CD4-positive, CD25-positive, alpha-beta regulatory T cell (primary cell): ENCODE results near the gene KCNQ1. TPM values are rescaled to one million over a fixed set of nuclear protein-coding genes. Genes with fewer than 3 reads are reported as not detected.

Source experiments
- ATAC-seq, 2 donors: fragments of 150-1000 bp; cut with Tn5 transposase; one replicate each; pipeline ENCODE4 v1.10.0; 2021; ENCODE audit warnings: low read depth in 2 of 2, moderate number of reproducible peaks in 2 of 2, moderate library complexity in 1 of 2
- DNase-seq, 3 donors: peaks; one replicate each; pipeline versions ENCODE4 v3.0.0 to v3.0.0-alpha.2; 2012 to 2022; ENCODE audit warnings: mixed read lengths in 1 of 3
- H3K27ac ChIP-seq: one replicate; pipeline ENCODE4 v1.7.0; 2013; ENCODE audit warnings: mild to moderate bottlenecking, low read length; ENCODE audit not compliant: insufficient read depth, poor library complexity, severe bottlenecking
- H3K27me3 ChIP-seq: one replicate; pipeline ENCODE4 v1.7.0; 2013; ENCODE audit warnings: low read length; ENCODE audit not compliant: control insufficient read depth, insufficient read depth
- H3K36me3 ChIP-seq: one replicate; pipeline ENCODE4 v1.7.0; 2013; ENCODE audit warnings: mild to moderate bottlenecking, low read length, moderate library complexity; ENCODE audit not compliant: control insufficient read depth, insufficient read depth
- H3K4me1 ChIP-seq: 2 replicates; pipeline ENCODE4 v1.7.0; 2013; ENCODE audit warnings: mild to moderate bottlenecking, low read length; ENCODE audit not compliant: insufficient read depth, control insufficient read depth, poor library complexity, severe bottlenecking
- H3K4me3 ChIP-seq: one replicate; pipeline ENCODE4 v1.7.0; 2013; ENCODE audit warnings: low read depth, mild to moderate bottlenecking, low read length, moderate library complexity
- H3K9me3 ChIP-seq, 2 experiments: 1 replicate in 1 of 2; 2 replicates in 1 of 2; pipeline ENCODE4 v1.7.0; 2013; ENCODE audit warnings: low read length in 2 of 2, mild to moderate bottlenecking in 1 of 2, moderate library complexity in 1 of 2; ENCODE audit not compliant: control insufficient read depth in 2 of 2
- H3K27ac Mint-ChIP-seq, 3 donors: one replicate each; pipeline ENCODE4 v1.8.0; 2020 to 2022; ENCODE audit warnings: mild to moderate bottlenecking in 3 of 3, mixed read lengths in 3 of 3, moderate library complexity in 2 of 3
- H3K27me3 Mint-ChIP-seq: one replicate; pipeline ENCODE4 v1.8.0; 2022; ENCODE audit warnings: mild to moderate bottlenecking, mixed read lengths
- H3K36me3 Mint-ChIP-seq: one replicate; pipeline ENCODE4 v1.8.0; 2020; ENCODE audit warnings: mixed read lengths
- H3K4me1 Mint-ChIP-seq, 4 donors: one replicate each; pipeline ENCODE4 v1.8.0; 2020 to 2022; ENCODE audit warnings: mixed read lengths in 4 of 4, mild to moderate bottlenecking in 1 of 4
- H3K4me3 Mint-ChIP-seq, 4 donors: one replicate each; pipeline ENCODE4 v1.8.0; 2020 to 2022; ENCODE audit warnings: mild to moderate bottlenecking in 4 of 4, mixed read lengths in 4 of 4, moderate library complexity in 3 of 4
- H3K9me3 Mint-ChIP-seq, 7 donors: one replicate each; pipeline ENCODE4 v1.8.0; 2020 to 2022; ENCODE audit warnings: mixed read lengths in 7 of 7, mild to moderate bottlenecking in 3 of 7, moderate library complexity in 2 of 7
- polyA plus RNA-seq, 4 donors: library from polyadenylated mRNA; unstranded; fragments of 300-500 nt; fragmentation: Illumina TruSeq; gene quantifications; one replicate each; pipeline ENCODE4 v1.2.3, GENCODE V29; 2021
- total RNA-seq: library from RNA; stranded (reverse); gene quantifications from one replicate; pipeline ENCODE4 v1.2.3, GENCODE V29; 2022

Gene KCNQ1
- total and polyA plus RNA-seq, 5 donors from 2014 or later, result 5.5 to 13.4 (median 6.8) TPM

- Histone ChIP-seq H3K27me3 (no peaks in the 10 kb centered on the region), H3K4me3 (no peak overlapping the region), H3K4me1 (peaks cover 5% of the 10 kb centered on the region), H3K36me3 (no peaks in the 10 kb centered on the region), H3K9me3 (no peaks in the 10 kb centered on the region), H3K27ac (no peak overlapping the region)
- Mint-ChIP-seq H3K27me3 (no peaks in the 10 kb centered on the region), H3K36me3 (peaks cover 3% of the 10 kb centered on the region), H3K27ac (no peak overlapping the region), H3K4me1 (no peaks in the 10 kb centered on the region), H3K4me3 (peak overlapping the region in 2 of 4 donors; percentile 29 to 52), H3K9me3 (peaks cover 0 to 5% (median 0%) of the 10 kb centered on the region in 7 donors)
- ATAC-seq (no peak), DNase-seq (no peak)
Measured at GRCh38 chr11:2704356-2704755, 259.5 kb downstream of the KCNQ1 start.

DNA sequence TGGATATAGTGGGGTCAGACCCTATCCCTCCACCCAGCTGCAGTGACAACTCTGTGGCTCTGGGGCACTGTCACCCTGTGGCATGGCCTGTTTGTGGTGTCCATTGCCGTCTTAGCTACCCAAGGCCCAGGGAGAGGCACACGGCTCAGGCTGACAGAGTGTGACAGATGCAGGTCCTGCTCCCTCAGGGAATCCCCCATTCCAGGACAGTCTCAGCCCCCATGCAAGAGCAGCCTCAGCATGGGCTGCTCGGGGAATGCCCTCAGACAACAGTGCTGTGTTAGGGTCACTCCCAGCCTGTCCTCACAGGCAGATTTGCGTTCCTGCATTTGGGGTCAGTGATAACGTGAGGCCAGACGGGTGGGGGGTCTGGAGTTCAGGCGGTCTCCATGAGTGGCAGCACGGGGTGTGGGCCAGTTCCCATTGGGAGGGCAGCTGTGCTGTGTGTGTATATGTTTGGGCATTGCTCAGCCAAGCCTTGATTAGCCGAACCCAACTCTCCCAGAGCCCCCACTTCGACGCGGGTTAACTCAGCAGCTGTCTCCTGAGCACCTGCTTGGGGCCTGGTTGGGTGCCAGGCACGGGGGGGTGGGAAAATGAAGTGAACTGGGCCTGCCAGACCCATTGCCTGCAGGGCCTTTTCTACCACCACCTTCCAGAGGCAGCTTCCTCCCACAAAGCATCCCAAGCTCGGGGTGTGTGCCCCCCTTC is 260.2 kb downstream of the KCNQ1 start:
- H3K4me1 Mint-ChIP-seq, result no peaks in the 10 kb centered on the region
- Histone ChIP-seq H3K36me3 (no peaks in the 10 kb centered on the region), H3K9me3 (no peaks in the 10 kb centered on the region), H3K4me1 (peaks cover 5% of the 10 kb centered on the region), H3K27ac (no peak overlapping the region), H3K27me3 (no peaks in the 10 kb centered on the region), H3K4me3 (no peak overlapping the region)
- H3K27me3 Mint-ChIP-seq, result no peaks in the 10 kb centered on the region
- peaks cover 3% of the 10 kb centered on the region for H3K36me3 Mint-ChIP-seq
- H3K4me3 Mint-ChIP-seq, result no peak overlapping the region
- ATAC-seq (no peak), DNase-seq (no peak)
- peaks cover 0 to 6% (median 2%) of the 10 kb centered on the region in 7 donors for H3K9me3 Mint-ChIP-seq
- H3K27ac Mint-ChIP-seq, result peak overlapping the region in 1 of 3 donors; percentile 14

- Mint-ChIP-seq H3K27ac (peak overlapping the region in 1 of 3 donors; percentile 5), H3K4me3 (peak overlapping the region in 1 of 4 donors; percentile 25), H3K4me1 (no peaks in the 10 kb centered on the region), H3K36me3 (peaks cover 10% of the 10 kb centered on the region), H3K9me3 (peaks cover 0 to 7% (median 3%) of the 10 kb centered on the region in 7 donors), H3K27me3 (no peaks in the 10 kb centered on the region)
- Histone ChIP-seq H3K27me3 (no peaks in the 10 kb centered on the region), H3K4me1 (no peaks in the 10 kb centered on the region), H3K4me3 (no peak overlapping the region), H3K36me3 (no peaks in the 10 kb centered on the region), H3K27ac (no peak overlapping the region), H3K9me3 (no peaks in the 10 kb centered on the region)
- DNase-seq, result no peak
- ATAC-seq, result no peak
Measured at GRCh38 chr11:2706321-2706720, 261.5 kb downstream of the KCNQ1 start.

DNA sequence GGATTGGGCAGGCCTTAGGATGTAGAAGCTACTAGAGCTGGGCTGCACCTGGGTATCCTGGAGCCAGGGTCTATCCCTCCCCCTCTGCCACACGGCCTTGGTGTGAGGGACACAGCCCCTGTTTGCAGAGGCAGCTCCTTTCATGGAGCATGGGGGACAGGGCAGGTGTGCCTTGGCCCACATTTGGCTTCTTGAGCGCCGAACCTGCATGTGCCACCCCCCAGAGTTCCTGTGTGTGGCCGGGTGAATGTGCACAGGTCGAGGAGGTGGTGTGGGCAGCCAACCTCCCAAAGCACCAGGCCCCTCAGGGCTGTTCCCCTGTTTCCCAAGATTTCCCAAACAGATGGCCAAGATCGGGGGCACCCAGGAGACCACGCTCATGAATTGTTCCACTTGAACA is 262.9 kb downstream of the KCNQ1 start:
- Mint-ChIP-seq H3K36me3 (peaks cover 10% of the 10 kb centered on the region), H3K27ac (no peak overlapping the region), H3K4me1 (no peaks in the 10 kb centered on the region), H3K27me3 (no peaks in the 10 kb centered on the region), H3K4me3 (no peak overlapping the region), H3K9me3 (peaks cover 0 to 9% (median 4%) of the 10 kb centered on the region in 7 donors)
- no peak for DNase-seq
- H3K27me3 ChIP-seq, result no peaks in the 10 kb centered on the region
- no peaks in the 10 kb centered on the region for H3K36me3 ChIP-seq
- H3K27ac ChIP-seq, result no peak overlapping the region
- H3K9me3 ChIP-seq, result no peaks in the 10 kb centered on the region
- no peak for ATAC-seq
- no peaks in the 10 kb centered on the region for H3K4me1 ChIP-seq
- H3K4me3 ChIP-seq, result no peak overlapping the region

DNA sequence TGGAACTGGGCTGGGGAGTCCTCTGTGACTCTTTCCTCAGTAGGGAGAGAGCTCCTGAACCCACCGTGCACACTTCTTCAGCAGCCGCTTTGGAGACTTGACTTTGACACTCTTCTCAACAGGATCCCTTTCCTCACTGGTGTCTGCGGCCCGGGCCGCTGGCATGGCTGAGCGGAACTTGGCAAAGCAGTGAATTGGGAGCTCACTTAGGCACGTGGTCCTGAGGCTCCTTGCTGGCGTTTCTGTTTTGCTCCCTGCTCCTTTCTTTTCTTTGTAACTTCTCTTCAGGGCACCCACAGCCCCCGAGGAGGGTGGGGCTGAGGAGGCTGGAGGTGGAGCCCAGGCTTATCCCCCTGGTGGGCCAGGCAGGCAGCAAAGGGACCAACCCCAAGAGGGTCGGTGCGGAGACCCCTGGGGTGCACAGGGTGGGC is 263.4 kb downstream of the KCNQ1 start:
- ATAC-seq, result no peak
- Mint-ChIP-seq H3K4me1 (no peaks in the 10 kb centered on the region), H3K27ac (no peak overlapping the region), H3K9me3 (peaks cover 0 to 9% (median 4%) of the 10 kb centered on the region in 7 donors), H3K4me3 (no peak overlapping the region), H3K36me3 (peaks cover 10% of the 10 kb centered on the region), H3K27me3 (no peaks in the 10 kb centered on the region)
- Histone ChIP-seq H3K27me3 (no peaks in the 10 kb centered on the region), H3K4me1 (no peaks in the 10 kb centered on the region), H3K4me3 (no peak overlapping the region), H3K9me3 (no peaks in the 10 kb centered on the region), H3K27ac (no peak overlapping the region), H3K36me3 (no peaks in the 10 kb centered on the region)
- no peak for DNase-seq

GRCh38 chr11:2708757-2709281 is 264.0 kb downstream of the KCNQ1 start:
- H3K4me1 Mint-ChIP-seq, result no peaks in the 10 kb centered on the region
- H3K9me3 Mint-ChIP-seq, result peaks cover 0 to 9% (median 4%) of the 10 kb centered on the region in 7 donors
- no peaks in the 10 kb centered on the region for H3K27me3 Mint-ChIP-seq
- DNase-seq (no peak), ATAC-seq (no peak)
- Histone ChIP-seq H3K36me3 (no peaks in the 10 kb centered on the region), H3K27ac (no peak overlapping the region), H3K9me3 (no peaks in the 10 kb centered on the region), H3K4me3 (no peak overlapping the region), H3K27me3 (no peaks in the 10 kb centered on the region), H3K4me1 (no peaks in the 10 kb centered on the region)
- no peak overlapping the region for H3K4me3 Mint-ChIP-seq
- H3K27ac Mint-ChIP-seq, result no peak overlapping the region
- H3K36me3 Mint-ChIP-seq, result peaks cover 10% of the 10 kb centered on the region

GRCh38 chr11:2709429-2709828 is 264.6 kb downstream of the KCNQ1 start:
- Histone ChIP-seq H3K36me3 (no peaks in the 10 kb centered on the region), H3K4me3 (no peak overlapping the region), H3K4me1 (no peaks in the 10 kb centered on the region), H3K27me3 (no peaks in the 10 kb centered on the region), H3K9me3 (no peaks in the 10 kb centered on the region), H3K27ac (no peak overlapping the region)
- Mint-ChIP-seq H3K9me3 (peaks cover 0 to 9% (median 4%) of the 10 kb centered on the region in 7 donors), H3K36me3 (peaks cover 10% of the 10 kb centered on the region), H3K4me1 (no peaks in the 10 kb centered on the region), H3K4me3 (no peak overlapping the region), H3K27me3 (no peaks in the 10 kb centered on the region), H3K27ac (no peak overlapping the region)
- ATAC-seq, result no peak
- no peak for DNase-seq

DNA sequence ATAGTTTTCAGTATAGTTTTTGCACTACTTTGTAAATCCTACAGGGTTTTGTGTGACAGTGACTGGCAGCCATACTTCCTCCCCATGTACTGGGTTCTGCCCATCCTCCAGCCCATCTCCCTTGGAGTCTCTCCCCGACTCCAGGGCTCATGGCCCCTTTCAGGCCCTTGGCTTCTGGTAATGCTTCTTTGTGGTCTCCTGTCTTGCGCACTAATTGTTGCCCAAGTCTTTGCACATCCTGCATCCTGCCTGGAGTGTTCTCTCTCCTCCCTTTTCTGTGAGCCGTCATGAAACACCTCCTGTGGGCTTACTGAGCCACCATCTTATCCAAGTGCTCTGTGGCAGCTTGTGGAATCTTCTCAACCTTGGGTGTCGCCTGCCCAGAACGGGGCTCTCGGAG is 266.4 kb downstream of the KCNQ1 start:
- no peak for ATAC-seq
- H3K4me1 Mint-ChIP-seq, result no peaks in the 10 kb centered on the region

More for the DNA sequence above, 266.4 kb downstream of the KCNQ1 start:
- Mint-ChIP-seq H3K27ac (peak overlapping the region in 1 of 3 donors; percentile 43), H3K36me3 (peaks cover 6% of the 10 kb centered on the region), H3K27me3 (no peaks in the 10 kb centered on the region), H3K9me3 (peaks cover 0 to 7% (median 3%) of the 10 kb centered on the region in 7 donors), H3K4me3 (no peak overlapping the region)
- Histone ChIP-seq H3K27ac (no peak overlapping the region), H3K4me1 (no peaks in the 10 kb centered on the region), H3K36me3 (no peaks in the 10 kb centered on the region), H3K4me3 (no peak overlapping the region), H3K9me3 (no peaks in the 10 kb centered on the region), H3K27me3 (no peaks in the 10 kb centered on the region)
- no peak for DNase-seq
